ENCODE measurements around the gene KIF26A.

GRCh38 chr14:104140213-104140462 lies 1.8 kb downstream of the KIF26A start:
- TF ChIP-seq POLR2A (IDR thresholded peaks at IDR 0.05) (no peak), CTCF (IDR thresholded peaks at IDR 0.05) (no peak), EP300 (IDR thresholded peaks at IDR 0.05) (no peak)
